Measurements from ENCODE around the gene TBC1D21.

GRCh38 chr15:73845507-73845906, 27.9 kb upstream of the TBC1D21 start:
- TF ChIP-seq EP300 (IDR thresholded peaks at IDR 0.05) (no peak), CTCF (IDR thresholded peaks at IDR 0.05) (no peak), POLR2AphosphoS5 (IDR thresholded peaks at IDR 0.05) (no peak)

Data from gastroesophageal sphincter (tissue), 3 donors.